H9 (cell line): Measurements from ENCODE around the gene NEMP2. TPM values are rescaled to one million over a fixed set of nuclear protein-coding genes. Genes with fewer than 3 reads are reported as not detected.
"Not testable (repeated sequence)": the region's sequence is repeated elsewhere in the genome, so short reads cannot be mapped to it uniquely, and the experiment has no call there.

ENCODE experiments used
- DNase-seq: peaks from one replicate; pipeline ENCODE4 v3.0.0-alpha.2; 2017
- H2AFZ ChIP-seq: one replicate; pipeline ENCODE4 v1.6.1; 2013; ENCODE audit warnings: mild to moderate bottlenecking, low read length, control low read depth, moderate library complexity
- H2AK5ac ChIP-seq: 2 replicates; pipeline ENCODE4 v1.6.1; 2013; ENCODE audit warnings: low read length, control low read depth, mixed read lengths; ENCODE audit not compliant: insufficient read length
- H2BK120ac ChIP-seq: one replicate; pipeline ENCODE4 v1.6.1; 2013; ENCODE audit warnings: low read depth, mild to moderate bottlenecking, low read length, control low read depth, inconsistent platforms; ENCODE audit not compliant: poor library complexity, severe bottlenecking
- H2BK12ac ChIP-seq: 2 replicates; pipeline ENCODE4 v1.6.1; 2013; ENCODE audit warnings: low read length, control low read depth, mixed read lengths, low read depth; ENCODE audit not compliant: insufficient read length
- H2BK15ac ChIP-seq: 2 replicates; pipeline ENCODE4 v1.6.1; 2013; ENCODE audit warnings: low read depth, low read length, control low read depth
- H2BK20ac ChIP-seq: one replicate; pipeline ENCODE4 v1.6.1; 2013; ENCODE audit warnings: low read depth, mild to moderate bottlenecking, low read length, control low read depth, inconsistent platforms; ENCODE audit not compliant: poor library complexity, severe bottlenecking
- H2BK5ac ChIP-seq: 2 replicates; pipeline ENCODE4 v1.6.1; 2013; ENCODE audit warnings: low read length, control low read depth, mixed read lengths; ENCODE audit not compliant: insufficient read length
- H3K14ac ChIP-seq: 2 replicates; pipeline ENCODE4 v1.6.1; 2013; ENCODE audit warnings: low read length, control low read depth; ENCODE audit not compliant: insufficient read depth
- H3K18ac ChIP-seq: 2 replicates; pipeline ENCODE4 v1.6.1; 2013; ENCODE audit warnings: low read depth, mild to moderate bottlenecking, mixed read lengths, low read length, control low read depth; ENCODE audit not compliant: insufficient read length
- H3K23ac ChIP-seq: 2 replicates; pipeline ENCODE4 v1.6.1; 2013; ENCODE audit warnings: low read length, control low read depth, mixed read lengths, low read depth; ENCODE audit not compliant: insufficient read length
- H3K23me2 ChIP-seq: 2 replicates; pipeline ENCODE4 v1.6.1; 2013; ENCODE audit warnings: low read depth, mild to moderate bottlenecking, mixed read lengths, low read length, control low read depth; ENCODE audit not compliant: insufficient read length, poor library complexity, severe bottlenecking
- H3K27ac ChIP-seq: 2 replicates; pipeline ENCODE4 v1.5.1; 2013; ENCODE audit warnings: low read length, control low read depth, mixed read lengths, low read depth; ENCODE audit not compliant: insufficient read length
- H3K27me3 ChIP-seq: 2 replicates; pipeline ENCODE4 v1.6.1; 2013; ENCODE audit warnings: low read length, control low read depth, inconsistent platforms; ENCODE audit not compliant: insufficient read depth
- H3K4ac ChIP-seq: 2 replicates; pipeline ENCODE4 v1.6.1; 2013; ENCODE audit warnings: low read depth, mild to moderate bottlenecking, control low read depth, inconsistent platforms, low read length, moderate library complexity
- H3K4me1 ChIP-seq: 2 replicates; pipeline ENCODE4 v1.6.1; 2013; ENCODE audit warnings: low read length, control low read depth, inconsistent platforms; ENCODE audit not compliant: insufficient read depth
- H3K4me2 ChIP-seq: 2 replicates; pipeline ENCODE4 v1.6.1; 2013; ENCODE audit warnings: low read length, control low read depth, mixed read lengths; ENCODE audit not compliant: insufficient read length, insufficient read depth
- H3K56ac ChIP-seq: 2 replicates; pipeline ENCODE4 v1.6.1; 2013; ENCODE audit warnings: low read depth, mild to moderate bottlenecking, mixed read lengths, low read length, control low read depth; ENCODE audit not compliant: insufficient read length
- H3K79me1 ChIP-seq: 2 replicates; pipeline ENCODE4 v1.6.1; 2013; ENCODE audit warnings: low read depth, mild to moderate bottlenecking, moderate library complexity, low read length, control low read depth, inconsistent platforms; ENCODE audit not compliant: insufficient read depth, poor library complexity, severe bottlenecking
- H3K79me2 ChIP-seq: 2 replicates; pipeline ENCODE4 v1.6.1; 2013; ENCODE audit warnings: low read length, control low read depth, inconsistent platforms; ENCODE audit not compliant: insufficient read depth
- H3K9ac ChIP-seq: 2 replicates; pipeline ENCODE4 v1.6.1; 2013; ENCODE audit warnings: low read length, control low read depth, mixed read lengths; ENCODE audit not compliant: insufficient read length; ENCODE audit errors: extremely low read depth
- H3K9me3 ChIP-seq: one replicate; pipeline ENCODE4 v1.6.1; 2013; ENCODE audit warnings: low read depth, low read length, inconsistent platforms; ENCODE audit not compliant: control insufficient read depth
- H3T11ph ChIP-seq: one replicate; pipeline ENCODE4 v1.6.1; 2013; ENCODE audit warnings: mild to moderate bottlenecking, low read length, control low read depth, inconsistent platforms
- H4K20me1 ChIP-seq: one replicate; pipeline ENCODE4 v1.6.1; 2013; ENCODE audit not compliant: control insufficient read depth, insufficient read length, insufficient read depth
- H4K5ac ChIP-seq: 2 replicates; pipeline ENCODE4 v1.6.1; 2013; ENCODE audit warnings: low read depth, mild to moderate bottlenecking, mixed read lengths, low read length, control low read depth; ENCODE audit not compliant: insufficient read length
- H4K8ac ChIP-seq: replicated peaks from 2 replicates; pipeline ENCODE4 v1.6.1; 2013; ENCODE audit warnings: low read length, control low read depth, mixed read lengths, low read depth; ENCODE audit not compliant: insufficient read length
- H4K91ac ChIP-seq: 2 replicates; pipeline ENCODE4 v1.6.1; 2013; ENCODE audit warnings: low read depth, mild to moderate bottlenecking, moderate library complexity, mixed read lengths, low read length, control low read depth; ENCODE audit not compliant: insufficient read length
- H3K27ac Mint-ChIP-seq, 3 experiments: 2 replicates in 2 of 3; 3 replicates in 1 of 3; pipeline ENCODE4 v1.8.0; 2020 to 2021; ENCODE audit warnings: mixed read lengths in 3 of 3, mild to moderate bottlenecking in 1 of 3, moderate library complexity in 1 of 3
- H3K27me3 Mint-ChIP-seq: 2 replicates; pipeline ENCODE4 v1.8.0; 2021; ENCODE audit warnings: low read depth, mild to moderate bottlenecking, moderate library complexity, mixed read lengths
- H3K36me3 Mint-ChIP-seq, 3 experiments: 2 replicates in 2 of 3; 3 replicates in 1 of 3; pipeline ENCODE4 v1.8.0; 2020 to 2021; ENCODE audit warnings: low read depth in 3 of 3, mixed read lengths in 3 of 3; ENCODE audit not compliant: insufficient read depth in 1 of 3
- H3K4me1 Mint-ChIP-seq, 2 experiments: 2 replicates each; pipeline ENCODE4 v1.8.0; 2020; ENCODE audit warnings: mixed read lengths in 2 of 2
- H3K4me3 Mint-ChIP-seq, 2 experiments: 2 replicates in 1 of 2; 3 replicates in 1 of 2; pipeline ENCODE4 v1.8.0; 2020 to 2021; ENCODE audit warnings: mild to moderate bottlenecking in 2 of 2, mixed read lengths in 2 of 2, moderate library complexity in 1 of 2
- H3K9me3 Mint-ChIP-seq, 2 experiments: 2 replicates in 1 of 2; 3 replicates in 1 of 2; pipeline ENCODE4 v1.8.0; 2020; ENCODE audit warnings: mild to moderate bottlenecking in 2 of 2, mixed read lengths in 2 of 2, moderate library complexity in 1 of 2
- WGBS: extraction: QIAGEN DNeasy Blood & Tissue Kit; methylation state at CpG from one replicate; pipeline ENCODE4 v1.1.7; 2013; ENCODE audit warnings: missing lambda C conversion rate, low lambda C conversion rate, mixed read lengths; ENCODE audit not compliant: insufficient read length; ENCODE audit errors: extremely low coverage; 5-methylcytosine and 5-hydroxymethylcytosine counted together
- total RNA-seq: library from RNA; stranded (reverse); gene quantifications from 2 replicates; pipeline ENCODE4 v1.2.1, GENCODE V29; 2021
- TF ChIP-seq, protein P1 (sequence below): fragments of 200-600 bp; sonication (generic); conservative IDR thresholded peaks from 3 replicates; pipeline ENCODE4 v1.8.0; 2021; ENCODE audit warnings: antibody characterized with exemption, mild to moderate bottlenecking

The NEMP2 gene
- total RNA-seq, 1 experiment from 2014 or later: 5.3 TPM

DNA sequence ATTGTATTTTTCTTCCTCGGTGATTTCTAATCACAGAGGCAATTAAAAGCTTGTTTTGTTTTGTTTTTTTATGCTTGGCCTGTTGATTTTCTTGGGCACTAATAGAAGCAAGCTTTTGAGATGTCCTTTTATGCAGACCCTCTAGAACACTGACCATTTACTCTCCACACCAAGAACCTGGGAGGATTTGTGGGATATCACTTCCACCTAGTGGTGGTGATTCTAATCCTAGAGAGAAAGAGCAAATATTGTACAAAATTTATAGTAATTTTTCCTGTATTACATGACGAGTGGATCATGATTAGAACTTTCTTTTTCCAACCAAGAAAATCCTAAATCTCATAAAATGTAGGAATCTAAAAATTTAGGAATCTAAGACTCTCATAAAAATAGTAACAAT is 23.4 kb downstream of the NEMP2 start:
- Histone ChIP-seq H3K79me1 (no peaks in the 10 kb centered on the region), H3K27me3 (no peaks in the 10 kb centered on the region), H3K9ac (no peak overlapping the region), H3K56ac (no peak overlapping the region), H3K23ac (no peak overlapping the region), H2AFZ (no peak overlapping the region), H2BK20ac (no peak overlapping the region), H2BK5ac (no peak overlapping the region), H3K4me2 (no peak overlapping the region), H2AK5ac (no peak overlapping the region), H3K14ac (no peak overlapping the region), H3K79me2 (no peaks in the 10 kb centered on the region), H4K5ac (no peak overlapping the region), H3K23me2 (no peaks in the 10 kb centered on the region), H4K91ac (no peak overlapping the region), H2BK15ac (no peak overlapping the region), H2BK120ac (no peak overlapping the region), H3K4ac (no peak overlapping the region), H3K27ac (no peak overlapping the region), H3K18ac (no peak overlapping the region), H3T11ph (no peak overlapping the region), H4K8ac (no peak overlapping the region), H4K20me1 (no peaks in the 10 kb centered on the region), H3K4me1 (no peaks in the 10 kb centered on the region), H2BK12ac (no peak overlapping the region), H3K9me3 (no peaks in the 10 kb centered on the region)
- TF ChIP-seq, protein P1, sequence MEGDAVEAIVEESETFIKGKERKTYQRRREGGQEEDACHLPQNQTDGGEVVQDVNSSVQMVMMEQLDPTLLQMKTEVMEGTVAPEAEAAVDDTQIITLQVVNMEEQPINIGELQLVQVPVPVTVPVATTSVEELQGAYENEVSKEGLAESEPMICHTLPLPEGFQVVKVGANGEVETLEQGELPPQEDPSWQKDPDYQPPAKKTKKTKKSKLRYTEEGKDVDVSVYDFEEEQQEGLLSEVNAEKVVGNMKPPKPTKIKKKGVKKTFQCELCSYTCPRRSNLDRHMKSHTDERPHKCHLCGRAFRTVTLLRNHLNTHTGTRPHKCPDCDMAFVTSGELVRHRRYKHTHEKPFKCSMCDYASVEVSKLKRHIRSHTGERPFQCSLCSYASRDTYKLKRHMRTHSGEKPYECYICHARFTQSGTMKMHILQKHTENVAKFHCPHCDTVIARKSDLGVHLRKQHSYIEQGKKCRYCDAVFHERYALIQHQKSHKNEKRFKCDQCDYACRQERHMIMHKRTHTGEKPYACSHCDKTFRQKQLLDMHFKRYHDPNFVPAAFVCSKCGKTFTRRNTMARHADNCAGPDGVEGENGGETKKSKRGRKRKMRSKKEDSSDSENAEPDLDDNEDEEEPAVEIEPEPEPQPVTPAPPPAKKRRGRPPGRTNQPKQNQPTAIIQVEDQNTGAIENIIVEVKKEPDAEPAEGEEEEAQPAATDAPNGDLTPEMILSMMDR: peak; percentile 64
- H3K27me3 Mint-ChIP-seq: no peaks in the 10 kb centered on the region; the same call in 1 of the 2 replicates
- peaks cover 0 to 2% of the 10 kb centered on the region in 2 experiments; a peak in 1 of 4 replicates for H3K4me1 Mint-ChIP-seq
- H3K36me3 Mint-ChIP-seq: no peaks in the 10 kb centered on the region
- no peak overlapping the region for H3K4me3 Mint-ChIP-seq
- H3K27ac Mint-ChIP-seq: no peak overlapping the region
- no CpG with 5 or more reads among the region's 2 CpGs for whole genome bisulfite sequencing
- no peaks in the 10 kb centered on the region for H3K9me3 Mint-ChIP-seq
- DNase-seq: no peak

DNA sequence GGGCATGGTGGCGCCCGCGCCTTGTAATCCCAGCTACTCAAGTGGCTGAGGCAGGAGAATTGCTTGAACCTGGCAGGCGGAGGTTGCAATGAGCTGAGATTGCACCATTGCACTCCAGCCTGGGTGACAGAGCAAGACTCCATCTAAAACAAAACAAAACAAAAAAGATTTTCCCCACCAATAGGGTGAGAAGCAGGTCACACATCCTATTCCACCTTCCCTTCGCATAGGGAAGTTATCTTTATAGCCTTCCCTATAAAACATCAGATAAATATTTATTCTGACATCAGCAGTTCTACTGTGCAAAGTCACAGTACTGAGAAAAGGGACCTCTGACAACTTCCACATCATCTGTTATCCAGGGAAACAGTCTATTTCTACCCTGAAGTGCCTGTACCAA is 24.6 kb downstream of the NEMP2 start:
- not testable (repeated sequence) for H3T11ph ChIP-seq, H2AK5ac ChIP-seq, H3K4me3 Mint-ChIP-seq, H4K5ac ChIP-seq, H2BK120ac ChIP-seq, H3K23ac ChIP-seq, DNase-seq, H2BK15ac ChIP-seq, H3K9ac ChIP-seq, H4K91ac ChIP-seq, H3K79me2 ChIP-seq, H3K56ac ChIP-seq, H2BK5ac ChIP-seq, H2AFZ ChIP-seq, H3K27ac Mint-ChIP-seq, H3K4ac ChIP-seq, H3K36me3 Mint-ChIP-seq, H3K9me3 ChIP-seq, H3K23me2 ChIP-seq, H3K4me2 ChIP-seq, H4K8ac ChIP-seq, H4K20me1 ChIP-seq, H3K27me3 Mint-ChIP-seq, H3K9me3 Mint-ChIP-seq, H3K18ac ChIP-seq, H3K27ac ChIP-seq, H2BK20ac ChIP-seq, H3K27me3 ChIP-seq, H3K79me1 ChIP-seq, H3K4me1 ChIP-seq, H3K14ac ChIP-seq, H2BK12ac ChIP-seq, H3K4me1 Mint-ChIP-seq
- no CpG with 5 or more reads among the region's 5 CpGs for WGBS
